Erythroblast (primary cell): ENCODE measurements around the gene BIK.

Experiments used
- GATA1 ChIP-seq: IDR thresholded peaks from 2 replicates; pipeline ENCODE4 v1.6.1; 2011; ENCODE audit warnings: low read depth, mild to moderate bottlenecking, control low read depth, low read length, moderate library complexity
- POLR2A ChIP-seq: IDR thresholded peaks from 2 replicates; pipeline ENCODE4 v1.6.1; 2011; ENCODE audit warnings: mild to moderate bottlenecking, low read length

- TF ChIP-seq POLR2A (no peak), GATA1 (no peak)
Measured at GRCh38 chr22:43100225-43100624, 10.3 kb upstream of the BIK start.
